ENCODE results near the gene TUBB.
A peak's percentile ranks its signal among the peaks of the same experiment; 100 is the strongest.

TUBB gene
- 176 to 217 reads per million in 2 donors for total RNA-seq

DNA sequence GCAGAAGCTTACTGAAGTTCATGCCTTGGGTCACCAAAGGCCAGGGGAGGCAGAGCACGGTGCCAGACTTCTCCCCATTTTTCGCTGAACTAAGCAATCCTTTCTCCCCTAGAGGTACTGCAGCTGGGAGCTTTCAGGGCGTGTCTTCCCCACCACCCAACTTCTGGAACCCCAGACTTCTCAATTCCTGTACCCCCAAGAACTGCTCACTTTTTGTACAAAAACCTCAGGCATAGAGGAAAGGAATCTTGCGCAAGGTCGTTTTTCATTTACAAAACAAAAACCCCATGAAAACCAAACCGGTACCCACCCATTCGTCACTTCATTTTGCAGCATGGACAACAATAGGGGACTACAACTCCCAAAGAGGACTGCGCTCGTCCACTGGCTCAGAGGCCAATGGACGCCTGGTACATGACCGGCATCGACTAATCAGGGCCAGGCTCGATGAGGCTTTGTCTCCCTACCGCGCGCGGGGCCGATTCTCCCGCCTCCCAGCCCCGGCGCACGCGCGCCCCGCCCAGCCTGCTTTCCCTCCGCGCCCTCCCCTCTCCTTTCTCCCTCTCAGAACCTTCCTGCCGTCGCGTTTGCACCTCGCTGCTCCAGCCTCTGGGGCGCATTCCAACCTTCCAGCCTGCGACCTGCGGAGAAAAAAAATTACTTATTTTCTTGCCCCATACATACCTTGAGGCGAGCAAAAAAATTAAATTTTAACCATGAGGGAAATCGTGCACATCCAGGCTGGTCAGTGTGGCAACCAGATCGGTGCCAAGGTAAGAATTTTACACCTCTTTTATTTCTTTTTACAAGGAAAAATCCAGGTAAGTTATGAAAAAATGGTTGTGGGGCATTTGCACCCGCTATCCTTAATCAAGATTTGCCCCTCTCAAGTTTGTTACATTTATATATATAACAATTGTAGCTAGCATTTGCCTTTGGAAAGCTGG, at the start of gene TUBB:
Gene TUBB (plus strand): TSS at position 562 of the 947 bp plus-strand sequence. CDS start 155 bp downstream, at position 717.
- DNase-seq, result peak; percentile 92 to 99 (median 92)

- no peak for DNase-seq
Observed at GRCh38 chr6:30670760-30671527, 49.2 kb upstream of the TUBB start.

- peak; percentile 65 to 94 (median 82) for DNase-seq
Observed at GRCh38 chr6:30672445-30673253, 47.5 kb upstream of the TUBB start, which contains the start of gene DHX16. DHX16 (minus strand) TSS chr6:30673006; CDS start chr6:30672841, 165 bp downstream.

DNA sequence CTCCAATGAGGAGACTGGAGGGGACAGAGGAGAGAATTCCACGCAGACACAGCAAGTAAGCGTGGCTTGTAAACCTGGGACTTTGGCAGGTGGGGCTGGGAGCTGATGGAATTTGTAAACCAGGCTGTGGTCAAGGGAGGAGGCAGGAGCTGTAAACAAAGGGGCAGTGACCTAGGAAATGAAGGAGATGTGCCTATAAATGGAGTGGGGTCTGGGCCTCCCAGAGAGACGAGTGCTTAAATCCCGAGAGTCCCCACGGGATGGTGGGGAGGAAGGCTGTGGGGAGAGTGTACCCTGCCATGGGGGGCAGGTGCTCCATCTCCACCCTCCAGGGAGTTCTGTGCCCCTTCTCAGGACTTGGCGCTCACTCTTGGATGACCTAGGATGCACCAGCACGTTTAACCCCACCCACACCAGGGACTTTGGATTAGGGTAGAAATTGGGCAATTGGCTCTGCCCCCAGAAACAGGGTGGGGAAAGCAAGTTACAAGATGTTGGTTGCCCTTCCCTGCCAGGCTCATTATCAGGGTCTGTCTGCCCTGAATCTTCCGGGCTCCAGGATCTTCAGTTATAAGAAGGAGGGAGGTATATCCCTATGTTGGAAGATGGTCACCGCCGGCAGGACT, 43.4 kb upstream of the TUBB start:
- DNase-seq, result no peak

DNA sequence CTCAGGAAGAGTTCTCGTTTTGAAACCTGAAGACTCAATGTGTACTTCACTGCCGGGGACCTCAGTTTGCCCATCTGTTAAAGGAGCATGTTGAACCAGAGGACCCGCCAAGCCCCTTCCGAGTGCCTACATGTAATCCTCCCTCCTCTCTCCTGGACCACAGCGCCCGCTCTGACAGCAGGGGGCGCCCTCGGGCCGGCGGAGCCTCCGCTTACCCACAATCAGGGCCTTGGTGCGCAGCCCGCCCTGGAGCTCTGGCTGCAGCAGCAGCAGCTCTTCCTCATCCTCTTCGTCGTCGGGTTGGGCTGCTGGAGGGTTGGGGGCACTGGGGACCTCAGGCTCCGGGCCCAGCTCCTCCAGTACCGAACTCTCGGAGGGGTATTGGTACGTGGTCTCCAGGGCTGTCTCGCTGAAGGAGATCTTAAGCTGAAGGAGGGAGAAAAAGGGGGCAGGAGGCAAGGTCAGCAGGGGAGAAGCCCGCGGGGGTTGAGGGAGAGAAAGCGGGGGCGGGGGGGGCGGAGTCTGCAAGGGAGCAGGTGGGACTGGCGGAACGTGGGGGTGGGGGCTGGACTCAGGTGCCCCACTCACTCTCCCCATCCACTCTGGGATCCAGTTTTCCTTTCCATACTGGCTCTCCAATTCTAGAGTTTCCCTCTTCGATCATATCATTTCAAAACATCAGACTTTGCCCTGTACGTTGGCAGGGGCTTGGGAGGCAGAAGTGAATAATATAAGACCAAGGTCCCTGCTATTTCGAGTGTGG, 41.0 kb upstream of the TUBB start:
- peak; percentile 82 to 89 (median 89) for DNase-seq

DNA sequence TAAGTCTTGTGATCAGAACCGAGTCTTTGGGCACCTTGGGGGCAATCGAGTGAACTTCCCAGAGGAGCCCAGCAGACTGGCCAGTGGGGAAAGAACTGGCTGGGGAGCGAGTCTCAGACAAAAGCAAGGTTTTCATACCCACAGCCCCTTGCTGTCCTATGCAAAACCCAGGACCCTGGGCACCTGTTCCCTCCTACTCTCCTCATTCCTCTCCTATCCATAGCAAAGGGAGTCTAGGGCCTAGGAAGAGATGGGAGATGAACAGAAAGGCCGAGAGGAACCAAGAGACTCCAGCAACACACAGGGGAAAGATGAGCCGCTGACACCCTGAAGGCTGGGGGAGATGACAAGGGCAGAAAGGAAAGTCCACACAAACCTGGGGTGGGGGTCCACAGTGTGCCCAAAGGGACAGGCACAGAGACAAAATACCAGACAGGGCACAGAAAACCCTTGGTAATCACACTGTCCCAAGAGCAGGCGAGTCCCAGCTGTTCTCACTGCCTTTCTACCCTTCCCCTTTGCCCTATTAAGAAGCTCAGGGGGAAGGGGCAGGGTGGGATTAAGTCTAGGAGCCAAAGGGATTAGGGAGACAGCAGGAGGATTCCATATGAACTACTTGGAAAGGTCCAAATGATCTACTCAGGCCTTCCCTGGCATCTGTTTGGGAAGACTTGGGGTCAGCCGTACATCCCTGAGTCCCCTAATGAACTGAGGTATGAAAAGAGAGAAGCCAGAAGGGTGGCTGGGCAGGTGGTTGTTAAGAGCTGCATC, 40.2 kb upstream of the TUBB start:
- DNase-seq, result no peak

DNA sequence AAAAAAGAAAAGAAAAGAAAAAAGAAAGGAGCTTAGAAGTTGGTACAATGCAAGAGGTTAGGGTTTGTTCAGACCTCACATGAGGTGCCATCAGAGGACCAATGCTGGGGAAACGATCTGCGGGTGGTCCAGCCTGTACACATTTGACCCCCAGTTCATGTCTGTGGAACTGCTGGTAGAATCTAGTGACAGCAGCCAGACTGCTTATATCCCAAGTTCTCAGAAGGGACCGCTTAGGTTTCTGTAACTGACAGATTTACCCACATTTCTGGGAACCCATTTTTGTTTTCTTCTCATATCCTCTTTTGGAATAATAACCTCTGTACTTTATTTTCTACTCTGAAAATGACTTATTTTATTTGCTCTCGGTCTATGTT, 38.4 kb upstream of the TUBB start:
- DNase-seq, result no peak

DNA sequence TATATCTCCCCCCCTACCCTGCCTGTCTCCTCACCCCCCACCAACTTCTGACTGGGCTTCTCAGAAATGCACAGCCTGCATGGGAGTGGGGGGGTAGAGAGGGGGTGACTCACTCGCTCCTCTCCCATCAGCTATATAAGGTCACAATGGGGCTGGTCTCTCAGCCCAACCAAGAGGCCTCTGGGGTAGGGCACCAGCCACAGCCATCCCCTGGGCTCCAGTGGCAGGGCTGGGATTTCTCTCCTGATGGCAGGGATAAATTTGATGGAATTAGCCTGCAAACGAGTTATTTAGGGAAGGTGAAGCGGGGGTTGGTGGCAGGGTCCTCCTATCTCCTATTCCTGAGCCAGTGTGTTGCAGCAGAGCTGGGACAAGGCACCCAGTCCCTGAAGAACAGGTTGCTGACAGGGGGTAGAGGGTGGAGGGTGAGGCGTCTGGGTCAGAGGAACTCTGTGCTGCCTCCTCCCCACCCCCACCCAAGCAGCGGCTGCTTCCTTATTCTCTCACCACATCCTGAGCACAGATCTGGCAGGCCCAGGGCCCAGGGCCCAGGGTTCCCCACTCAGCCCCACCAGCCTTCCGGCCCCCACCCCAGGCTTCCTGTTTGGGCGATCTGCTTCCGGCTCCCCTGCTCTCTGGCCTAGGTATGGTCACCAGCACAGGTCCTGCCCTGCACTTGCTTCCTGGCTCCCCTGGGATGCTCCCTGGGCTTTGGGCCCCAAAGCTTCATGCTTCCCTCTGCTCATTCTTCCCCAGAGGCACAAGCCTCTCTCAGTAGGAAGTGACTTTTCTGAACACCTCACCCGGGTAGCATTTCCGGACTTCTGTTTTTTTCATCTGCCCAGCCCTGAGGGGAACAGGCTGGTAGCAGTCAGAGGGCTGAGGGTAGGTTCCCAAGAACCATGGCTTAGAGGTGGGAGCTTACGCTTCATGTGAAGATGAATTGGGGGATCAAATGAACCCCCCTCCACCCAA, 37.7 kb upstream of the TUBB start:
- peak; percentile 72 to 97 (median 82) for DNase-seq

GRCh38 chr6:30683183-30683979, 36.8 kb upstream of the TUBB start:
- DNase-seq, result peak in 1 of 5 experiments; percentile 15

- DNase-seq, result no peak
Observed at GRCh38 chr6:30683980-30684338, 36.2 kb upstream of the TUBB start.

DNA sequence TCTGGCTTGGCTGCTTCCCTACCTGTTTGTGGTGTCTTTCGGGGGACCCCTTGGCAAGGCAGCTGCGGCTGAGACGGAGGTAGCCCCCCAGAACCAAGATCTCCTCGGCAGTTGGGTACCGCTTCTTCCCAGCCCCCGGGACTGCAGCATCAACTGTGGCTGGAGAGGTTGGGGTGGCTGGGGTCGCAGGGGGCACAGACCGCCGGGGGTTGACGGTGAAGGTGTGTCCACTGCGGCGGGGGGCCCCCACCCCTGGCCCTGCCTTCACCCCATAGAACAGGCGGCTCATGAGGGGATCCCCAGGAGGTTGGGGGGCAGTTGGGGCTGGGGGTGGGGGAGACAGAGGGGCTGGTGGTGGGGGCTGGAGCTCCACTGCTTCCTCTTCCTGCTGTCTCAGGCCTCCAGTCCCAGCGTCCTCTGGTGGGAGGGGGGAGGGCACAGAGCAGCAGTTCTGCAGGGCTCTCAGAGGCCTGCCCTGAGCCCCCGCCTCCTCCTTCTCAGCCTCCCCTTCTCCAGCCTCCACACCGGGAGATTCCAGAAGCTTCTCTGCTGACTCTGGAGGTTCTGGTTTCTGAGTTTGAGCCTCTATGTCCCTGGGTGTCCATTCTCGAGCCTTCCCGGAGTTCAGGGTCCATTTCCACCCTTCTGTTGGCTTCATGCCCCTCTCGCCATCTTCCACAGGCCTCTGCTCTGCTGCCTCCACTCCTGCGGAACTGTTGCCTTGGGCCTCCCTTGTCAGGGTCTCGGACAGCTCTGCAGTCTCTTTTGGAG, 35.6 kb upstream of the TUBB start:
- DNase-seq, result peak in 3 of 5 experiments; percentile 22 to 85 (median 30)

DNA sequence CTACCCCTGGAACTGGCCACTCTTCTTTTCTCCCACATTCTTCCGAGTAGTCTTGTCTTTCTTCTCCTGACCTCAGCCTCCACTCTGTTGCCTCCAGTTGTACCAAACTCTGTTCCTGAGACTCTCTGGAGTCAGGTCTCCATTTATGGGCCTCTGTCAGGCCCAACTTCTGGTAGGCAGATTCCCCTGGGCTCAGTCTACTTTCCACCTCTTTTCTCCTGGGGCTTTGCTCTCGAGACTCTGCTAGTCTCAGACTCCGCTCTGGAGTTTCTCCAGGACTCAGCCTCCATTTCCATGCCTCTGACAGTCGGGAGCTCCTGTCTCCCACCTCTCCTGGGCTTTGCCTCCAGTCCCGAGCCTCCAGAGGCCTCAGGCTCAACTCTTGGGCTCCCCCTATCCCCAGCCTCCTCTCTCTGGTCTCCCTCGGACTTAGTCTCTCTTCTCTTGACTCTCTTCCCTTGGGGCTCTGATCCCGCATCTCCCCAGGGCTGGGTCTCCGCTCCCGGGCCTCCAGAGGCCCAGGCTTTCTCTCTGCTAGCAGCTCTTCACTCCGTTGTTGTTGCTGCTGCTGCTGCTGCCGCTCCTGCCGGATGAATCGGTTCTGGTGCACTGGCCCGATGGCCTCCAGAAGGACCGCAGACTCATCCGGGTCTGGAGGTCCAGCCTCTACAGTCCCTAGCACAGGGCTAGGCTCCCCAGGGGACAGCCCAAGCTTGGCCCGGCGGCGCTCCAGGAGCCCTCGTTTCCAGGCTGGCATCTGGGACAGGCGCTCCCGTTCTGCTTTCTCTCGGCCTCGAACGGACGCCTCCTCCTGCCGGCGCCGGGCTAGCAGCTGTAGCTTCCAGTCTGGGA, 34.8 kb upstream of the TUBB start:
- peak in 2 of 5 experiments; percentile 15 to 39 for DNase-seq

DNA sequence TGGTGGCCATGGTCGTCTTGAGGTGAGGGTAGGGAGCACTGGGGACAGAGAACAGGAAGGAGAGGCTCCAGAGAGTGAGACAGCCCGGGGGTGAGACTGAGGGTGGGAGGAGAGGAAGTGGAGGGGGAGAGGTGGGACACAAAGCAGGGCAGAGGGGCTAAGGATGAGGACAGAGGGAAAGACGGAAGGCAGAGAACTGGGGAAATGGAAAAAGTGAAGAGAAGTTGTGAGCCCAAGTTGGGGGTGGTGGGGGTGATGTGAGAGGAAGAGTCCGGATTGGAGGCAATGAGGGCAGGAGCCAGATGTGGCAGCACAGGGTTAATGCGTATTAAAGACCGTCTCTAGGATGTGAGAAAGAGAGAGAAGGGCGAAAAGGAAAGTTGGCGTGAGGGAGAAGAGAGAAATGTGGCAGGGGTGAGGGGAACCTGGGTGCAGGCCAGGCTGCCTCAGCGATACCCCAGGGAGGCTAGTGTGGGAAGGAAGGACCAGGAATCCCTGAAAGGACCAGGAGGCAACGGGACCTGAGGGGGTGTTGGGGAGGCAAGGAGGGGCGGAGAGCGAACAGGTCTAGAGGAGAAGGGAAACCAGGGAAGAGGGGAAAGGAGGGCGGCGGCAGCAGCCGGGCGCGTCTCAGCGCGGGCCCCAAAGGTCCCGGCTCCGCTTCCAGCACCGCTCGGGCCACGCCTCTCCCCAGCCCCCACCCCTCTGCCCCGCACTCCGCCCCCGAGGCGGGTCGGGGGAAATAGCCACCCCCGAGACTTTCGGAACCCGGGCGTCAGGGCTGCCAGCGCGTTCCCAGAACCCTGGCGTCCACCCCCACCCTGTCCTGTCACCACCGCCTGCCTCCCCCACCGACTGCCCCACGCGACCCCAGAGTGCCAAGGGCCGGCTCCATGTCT, 33.9 kb upstream of the TUBB start, which contains the start of gene PPP1R18:
Gene PPP1R18 (minus strand): TSS at position 637 of the 899 bp plus-strand sequence. CDS start 627 bp downstream, at position 10.
- DNase-seq, result peak; percentile 57 to 83 (median 79)

- DNase-seq, result peak; percentile 49 to 79 (median 71)
Observed at GRCh38 chr6:30686908-30687658, 33.1 kb upstream of the TUBB start.

Data from T-helper 2 cell (primary cell).